K562 (cell line): Measurements from ENCODE around the gene CREB3L2. TPM values are rescaled to one million over a fixed set of nuclear protein-coding genes. Genes with fewer than 3 reads are reported as not detected.

Experiments used
- C11orf30 ChIP-seq: fragments of 450-650 bp; IDR thresholded peaks from 2 replicates; pipeline ENCODE4 v1.6.1; 2016; ENCODE audit warnings: low read depth, mild to moderate bottlenecking
- DIDO1 ChIP-seq: fragments of 450-650 bp; IDR thresholded peaks from 2 replicates; pipeline ENCODE4 v1.6.1; 2016; ENCODE audit warnings: low read depth, missing biosample characterization, missing genetic modification characterization
- JUN ChIP-seq, 2 experiments: sonication (generic) in 1 of 2; formaldehyde crosslinking in 1 of 2; IDR thresholded peaks; 2 replicates each; pipeline versions ENCODE4 v1.6.1 to v1.8.0; 2012 to 2022; ENCODE audit warnings: borderline replicate concordance in 2 of 2, mild to moderate bottlenecking in 2 of 2, improper control_type of control experiment in 1 of 2, low read depth in 1 of 2, low read length in 1 of 2, missing genetic modification reagents in 1 of 2
- POLR2B ChIP-seq: fragments of 450-650 bp; IDR thresholded peaks from 2 replicates; pipeline ENCODE4 v1.6.1; 2018; ENCODE audit warnings: low read depth; ENCODE audit not compliant: partially characterized antibody
- ZNF224 ChIP-seq: sonication (generic); formaldehyde crosslinking; IDR thresholded peaks from 2 replicates; pipeline ENCODE4 v1.8.0; 2022; ENCODE audit warnings: mild to moderate bottlenecking, missing genetic modification reagents
- polyA plus RNA-seq, 8 experiments: library from polyadenylated mRNA; depleted of rRNA in 4 of 8; stranded (reverse) in 5 of 8; unstranded in 3 of 8; fragments of >200 nt; fragmentation: Nextera tagmentation in 2 of 8; fragmentation: Illumina TruSeq in 1 of 8; extraction: Ambion mirVana in 2 of 8; extraction: Trizol in 1 of 8; gene quantifications; 2 replicates each; pipeline versions ENCODE4 v1.2.1 to v1.2.3, GENCODE V29; 2011 to 2014; ENCODE audit warnings: inconsistent platforms in 1 of 8, missing spikeins in 1 of 8
- total RNA-seq, 7 experiments: library from RNA; depleted of rRNA in 6 of 7; stranded (reverse); fragments of >200 nt in 6 of 7; fragmentation: Illumina TruSeq in 2 of 7; extraction: Trizol in 2 of 7; gene quantifications; 2 replicates each; pipeline versions ENCODE4 v1.2.1 to v1.2.3, GENCODE V29; 2011 to 2021; ENCODE audit warnings: low replicate concordance in 1 of 7
- TF ChIP-seq, protein P1 (sequence below): sonication (generic); formaldehyde crosslinking; IDR thresholded peaks from 2 replicates; pipeline ENCODE4 v1.9.0; 2022; ENCODE audit warnings: mild to moderate bottlenecking, missing genetic modification reagents
- TF ChIP-seq, protein P2 (sequence below): IDR thresholded peaks from 2 replicates; pipeline ENCODE4 v1.6.1; 2011; ENCODE audit not compliant: insufficient read length; ENCODE audit errors: extremely low read depth
- TF ChIP-seq, protein P3 (sequence below): sonication (generic); formaldehyde crosslinking; IDR thresholded peaks from 2 replicates; pipeline ENCODE4 v1.8.1; 2023; ENCODE audit warnings: mild to moderate bottlenecking, missing genetic modification reagents, moderate library complexity

Gene CREB3L2
- total and polyA plus RNA-seq, 9 of the 15 experiments (the other 6 are each of a cell fraction or from before 2014, with no cell fraction given): 7.1 to 45.6 (median 15.8) TPM

DNA sequence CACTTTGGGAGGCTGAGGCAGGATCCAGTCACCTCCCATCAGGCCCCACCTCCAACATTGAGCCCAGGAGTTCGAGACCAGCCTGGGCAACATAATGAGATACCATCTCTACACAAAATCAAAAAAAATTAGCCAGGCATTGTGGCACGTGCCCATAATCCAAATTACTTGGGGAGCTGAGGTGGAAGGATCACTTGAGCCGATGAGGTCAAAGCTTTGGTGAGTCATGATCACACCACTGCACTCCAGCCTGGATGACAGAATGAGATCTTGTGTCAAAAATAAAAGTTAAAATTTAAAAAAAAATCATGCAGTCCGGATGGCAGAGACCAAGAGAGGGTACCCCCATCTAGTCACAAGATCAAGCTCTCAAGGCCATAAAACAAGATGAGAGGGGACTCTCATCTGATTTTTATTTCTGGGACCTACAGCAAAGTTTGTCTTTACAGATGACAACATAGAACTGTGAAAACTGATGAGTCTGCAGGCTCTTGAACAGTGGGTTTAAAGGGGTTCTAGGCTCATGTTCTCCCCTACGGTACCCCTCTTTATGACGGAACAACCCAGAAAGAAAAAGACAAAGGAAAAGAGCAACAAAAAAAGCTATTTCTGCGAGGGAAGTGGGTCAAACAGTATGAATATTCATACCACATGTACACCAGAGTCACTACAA, 28.9 kb upstream of the CREB3L2 start (continued):
- no peak for TF ChIP-seq ZNF224 (CRISPR knock-in tag)
- TF ChIP-seq, protein P1, sequence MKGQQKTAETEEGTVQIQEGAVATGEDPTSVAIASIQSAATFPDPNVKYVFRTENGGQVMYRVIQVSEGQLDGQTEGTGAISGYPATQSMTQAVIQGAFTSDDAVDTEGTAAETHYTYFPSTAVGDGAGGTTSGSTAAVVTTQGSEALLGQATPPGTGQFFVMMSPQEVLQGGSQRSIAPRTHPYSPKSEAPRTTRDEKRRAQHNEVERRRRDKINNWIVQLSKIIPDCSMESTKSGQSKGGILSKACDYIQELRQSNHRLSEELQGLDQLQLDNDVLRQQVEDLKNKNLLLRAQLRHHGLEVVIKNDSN (CRISPR knock-in tag): peak; percentile 43; the same call in 1 of the 2 replicates
- no peak for TF ChIP-seq DIDO1 (tag)
- TF ChIP-seq, protein P2, sequence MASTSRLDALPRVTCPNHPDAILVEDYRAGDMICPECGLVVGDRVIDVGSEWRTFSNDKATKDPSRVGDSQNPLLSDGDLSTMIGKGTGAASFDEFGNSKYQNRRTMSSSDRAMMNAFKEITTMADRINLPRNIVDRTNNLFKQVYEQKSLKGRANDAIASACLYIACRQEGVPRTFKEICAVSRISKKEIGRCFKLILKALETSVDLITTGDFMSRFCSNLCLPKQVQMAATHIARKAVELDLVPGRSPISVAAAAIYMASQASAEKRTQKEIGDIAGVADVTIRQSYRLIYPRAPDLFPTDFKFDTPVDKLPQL: no peak
- no peak for TF ChIP-seq POLR2B
- peak; percentile 74 for TF ChIP-seq JUN (IDR thresholded peaks at IDR 0.05; ENCODE audit: borderline replicate concordance, low read depth, low read length)
- no peak for TF ChIP-seq JUN (CRISPR knock-in tag; IDR thresholded peaks at IDR 0.05; ENCODE audit: borderline replicate concordance)
- TF ChIP-seq, protein P3, sequence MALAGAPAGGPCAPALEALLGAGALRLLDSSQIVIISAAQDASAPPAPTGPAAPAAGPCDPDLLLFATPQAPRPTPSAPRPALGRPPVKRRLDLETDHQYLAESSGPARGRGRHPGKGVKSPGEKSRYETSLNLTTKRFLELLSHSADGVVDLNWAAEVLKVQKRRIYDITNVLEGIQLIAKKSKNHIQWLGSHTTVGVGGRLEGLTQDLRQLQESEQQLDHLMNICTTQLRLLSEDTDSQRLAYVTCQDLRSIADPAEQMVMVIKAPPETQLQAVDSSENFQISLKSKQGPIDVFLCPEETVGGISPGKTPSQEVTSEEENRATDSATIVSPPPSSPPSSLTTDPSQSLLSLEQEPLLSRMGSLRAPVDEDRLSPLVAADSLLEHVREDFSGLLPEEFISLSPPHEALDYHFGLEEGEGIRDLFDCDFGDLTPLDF (CRISPR knock-in tag): no peak
- peak; percentile 64; the same call in 1 of the 2 replicates for TF ChIP-seq C11orf30
